Spleen (tissue), 11 donors: ENCODE measurements around the gene ING2. TPM values are rescaled to one million over a fixed set of nuclear protein-coding genes. Genes with fewer than 3 reads are reported as not detected.

Experiments used
- DNase-seq: peaks from one replicate; pipeline ENCODE4 v3.0.0-alpha.2; 2020
- H3K27ac ChIP-seq, 8 donors: fragments of 200-600 bp; sonication (generic) in 7 of 8; 1 replicate in 4 of 8; 2 replicates in 4 of 8; pipeline versions ENCODE4 v1.5.0 to v1.8.0; 2016 to 2021; ENCODE audit warnings: inconsistent platforms in 4 of 8, mild to moderate bottlenecking in 4 of 8, moderate library complexity in 1 of 8
- H3K27me3 ChIP-seq, 7 donors: fragments of 200-600 bp; sonication (generic) in 6 of 7; replicated peaks in 1 of 7; 1 replicate in 4 of 7; 2 replicates in 3 of 7; pipeline versions ENCODE4 v1.5.0 to v1.8.0; 2016 to 2021; ENCODE audit warnings: inconsistent platforms in 3 of 7, mild to moderate bottlenecking in 1 of 7
- H3K36me3 ChIP-seq, 6 donors: fragments of 200-600 bp; sonication (generic) in 5 of 6; 1 replicate in 4 of 6; 2 replicates in 2 of 6; pipeline versions ENCODE4 v1.5.0 to v1.8.0; 2016 to 2021; ENCODE audit warnings: inconsistent platforms in 2 of 6
- H3K4me1 ChIP-seq, 6 donors: fragments of 200-600 bp; sonication (generic) in 5 of 6; 1 replicate in 3 of 6; 2 replicates in 3 of 6; pipeline versions ENCODE4 v1.5.0 to v1.8.0; 2016 to 2021; ENCODE audit warnings: inconsistent platforms in 3 of 6
- H3K4me3 ChIP-seq, 8 donors: fragments of 200-600 bp; sonication (generic) in 7 of 8; 1 replicate in 4 of 8; 2 replicates in 4 of 8; pipeline versions ENCODE4 v1.5.0 to v1.8.0; 2016 to 2021; ENCODE audit warnings: inconsistent platforms in 4 of 8, mild to moderate bottlenecking in 4 of 8, moderate library complexity in 2 of 8
- H3K9me3 ChIP-seq, 8 donors: fragments of 200-600 bp; sonication (generic) in 7 of 8; 1 replicate in 4 of 8; 2 replicates in 4 of 8; pipeline versions ENCODE4 v1.5.0 to v1.8.0; 2016 to 2021; ENCODE audit warnings: inconsistent platforms in 4 of 8
- POLR2A ChIP-seq, 3 donors: fragments of 450-650 bp; IDR thresholded peaks; one replicate each; pipeline ENCODE4 v1.5.1; 2017; ENCODE audit warnings: antibody characterized with exemption in 3 of 3, mild to moderate bottlenecking in 1 of 3
- POLR2AphosphoS5 ChIP-seq, 3 donors: sonication (generic); formaldehyde crosslinking; IDR thresholded peaks; one replicate each; pipeline ENCODE4 v1.5.1; 2017; ENCODE audit warnings: antibody characterized with exemption in 3 of 3
- WGBS, 5 donors: extraction: QIAGEN DNeasy Blood & Tissue Kit in 3 of 5; methylation state at CpG; one replicate each; pipeline versions ENCODE4 v1.1.5 to v1.1.7; 2013 to 2018; 5-methylcytosine and 5-hydroxymethylcytosine counted together
- intact Hi-C: fragments of 100-400 bp; cut with DNase I; formaldehyde crosslinking; loops from one replicate; pipeline ENCODE4 v1.15.0; 2023; ENCODE audit warnings: low total_unique reads
- polyA plus RNA-seq, 3 donors: library from polyadenylated mRNA; stranded (reverse); fragments of 200-250 nt; gene quantifications; one replicate each; pipeline ENCODE4 v1.2.1, GENCODE V29; 2013
- total RNA-seq, 7 donors: library from RNA; depleted of rRNA in 3 of 7; stranded (reverse); fragments of >200 nt in 3 of 7; fragmentation: NEBNext Ultra II Directional in 4 of 7; extraction: Animal tissue kit (Norgen Biotek cat#: 25700) in 4 of 7; gene quantifications; one replicate each; pipeline versions ENCODE4 v1.1.0 to v1.2.1, GENCODE V29; 2016 to 2021
- TF ChIP-seq, protein P1 (sequence below), 11 experiments: fragments of 200-600 bp in 7 of 11; fragments of 450-650 bp in 4 of 11; sonication (generic) in 4 of 11; IDR thresholded peaks in 8 of 11; conservative IDR thresholded peaks in 3 of 11; 1 replicate in 7 of 11; 2 replicates in 4 of 11; pipeline versions ENCODE4 v1.4.0 to v1.8.0; 2016 to 2021; ENCODE audit warnings: antibody characterized with exemption in 11 of 11, inconsistent platforms in 4 of 11, mild to moderate bottlenecking in 1 of 11
- donor health status: healthy with polysubstance abuse.
- donor health status: DM: no; HTN: no; CAD: no; lungs with moderate emphysema.
- donor health status: DM: no; HTN: no; CAD: no.
- donor health status: Bipolar disorder and iron deficiency.
- donor health status: healthy.
- donor health status: DM: no; HTN: no; CAD: no.
- donor health status: DM: yes; HTN: yes; CAD: no.

ING2 gene
- total and polyA plus RNA-seq, 10 donors, result 4.2 to 21.7 (median 10.0) TPM

DNA sequence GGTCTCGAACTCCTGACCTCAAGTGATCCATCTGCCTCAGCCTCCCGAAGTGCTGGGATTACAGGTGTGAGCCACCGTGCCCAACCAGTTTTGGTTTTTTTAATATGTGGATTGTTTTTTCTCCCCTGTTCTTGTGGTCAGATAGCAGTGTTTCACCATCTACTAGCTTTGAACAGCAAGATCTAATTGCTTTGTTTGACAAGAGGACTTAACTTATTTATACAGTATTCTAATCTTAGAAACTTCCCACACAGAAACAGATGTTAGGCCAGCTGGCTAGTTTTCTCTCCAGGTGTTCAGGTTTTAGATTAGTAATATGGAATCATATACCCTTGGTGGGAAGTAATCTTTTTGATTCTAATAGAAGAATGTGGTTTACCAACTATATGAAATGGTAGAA lies 12.9 kb downstream of the ING2 start:
- no peaks in the 10 kb centered on the region for H3K9me3 ChIP-seq
- WGBS, 5 donors, result 67 to 91% (median 82%) methylated on average over 3 of the region's 3 CpGs
- TF ChIP-seq POLR2A (IDR thresholded peaks at IDR 0.05), result no peak
- H3K4me3 ChIP-seq, result no peak overlapping the region
- DNase-seq, result no peak
- peaks cover 0 to 2% (median 0%) of the 10 kb centered on the region in 6 donors for H3K36me3 ChIP-seq
- H3K27me3 ChIP-seq, result no peaks in the 10 kb centered on the region
- intact Hi-C loops, result no loop called here
- H3K4me1 ChIP-seq, result peaks cover 0 to 2% (median 0%) of the 10 kb centered on the region in 6 donors
- no peak overlapping the region for H3K27ac ChIP-seq

DNA sequence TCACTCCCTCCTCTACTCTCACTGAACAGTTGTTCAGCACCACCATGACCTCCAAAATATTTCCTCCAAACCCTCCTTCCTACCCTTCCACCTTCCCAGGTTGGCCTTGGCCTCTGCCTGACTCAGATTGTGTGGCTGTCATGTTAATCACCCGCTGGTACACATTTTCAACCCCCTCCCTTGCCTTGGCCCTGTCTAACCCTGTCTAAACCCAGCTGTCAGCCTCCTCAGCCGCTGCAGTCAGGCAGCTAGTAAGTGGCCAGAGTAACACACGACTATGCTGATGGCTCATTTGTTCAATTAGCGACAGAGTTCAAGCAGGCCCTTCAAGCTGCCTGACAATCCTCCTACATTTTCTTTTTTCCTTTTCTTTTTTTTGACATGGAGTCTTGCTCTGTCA lies 18.0 kb downstream of the ING2 start:
- H3K27me3 ChIP-seq, result no peaks in the 10 kb centered on the region
- no peaks in the 10 kb centered on the region for H3K9me3 ChIP-seq
- no peak for DNase-seq
- 51 to 74% (median 71%) methylated on average over 4 of the region's 4 CpGs for WGBS, 5 donors
- peaks cover 0 to 4% (median 0%) of the 10 kb centered on the region in 6 donors for H3K4me1 ChIP-seq
- no peak overlapping the region for H3K4me3 ChIP-seq
- intact Hi-C loops, result no loop called here
- H3K36me3 ChIP-seq, result no peaks in the 10 kb centered on the region
- H3K27ac ChIP-seq, result no peak overlapping the region
- TF ChIP-seq, protein P1, sequence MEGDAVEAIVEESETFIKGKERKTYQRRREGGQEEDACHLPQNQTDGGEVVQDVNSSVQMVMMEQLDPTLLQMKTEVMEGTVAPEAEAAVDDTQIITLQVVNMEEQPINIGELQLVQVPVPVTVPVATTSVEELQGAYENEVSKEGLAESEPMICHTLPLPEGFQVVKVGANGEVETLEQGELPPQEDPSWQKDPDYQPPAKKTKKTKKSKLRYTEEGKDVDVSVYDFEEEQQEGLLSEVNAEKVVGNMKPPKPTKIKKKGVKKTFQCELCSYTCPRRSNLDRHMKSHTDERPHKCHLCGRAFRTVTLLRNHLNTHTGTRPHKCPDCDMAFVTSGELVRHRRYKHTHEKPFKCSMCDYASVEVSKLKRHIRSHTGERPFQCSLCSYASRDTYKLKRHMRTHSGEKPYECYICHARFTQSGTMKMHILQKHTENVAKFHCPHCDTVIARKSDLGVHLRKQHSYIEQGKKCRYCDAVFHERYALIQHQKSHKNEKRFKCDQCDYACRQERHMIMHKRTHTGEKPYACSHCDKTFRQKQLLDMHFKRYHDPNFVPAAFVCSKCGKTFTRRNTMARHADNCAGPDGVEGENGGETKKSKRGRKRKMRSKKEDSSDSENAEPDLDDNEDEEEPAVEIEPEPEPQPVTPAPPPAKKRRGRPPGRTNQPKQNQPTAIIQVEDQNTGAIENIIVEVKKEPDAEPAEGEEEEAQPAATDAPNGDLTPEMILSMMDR (IDR thresholded peaks at IDR 0.05 in 8 of 11, conservative IDR thresholded peaks at IDR 0.05 in 3 of 11), result no peak
- TF ChIP-seq POLR2AphosphoS5 (IDR thresholded peaks at IDR 0.05) (no peak), POLR2A (IDR thresholded peaks at IDR 0.05) (no peak)

DNA sequence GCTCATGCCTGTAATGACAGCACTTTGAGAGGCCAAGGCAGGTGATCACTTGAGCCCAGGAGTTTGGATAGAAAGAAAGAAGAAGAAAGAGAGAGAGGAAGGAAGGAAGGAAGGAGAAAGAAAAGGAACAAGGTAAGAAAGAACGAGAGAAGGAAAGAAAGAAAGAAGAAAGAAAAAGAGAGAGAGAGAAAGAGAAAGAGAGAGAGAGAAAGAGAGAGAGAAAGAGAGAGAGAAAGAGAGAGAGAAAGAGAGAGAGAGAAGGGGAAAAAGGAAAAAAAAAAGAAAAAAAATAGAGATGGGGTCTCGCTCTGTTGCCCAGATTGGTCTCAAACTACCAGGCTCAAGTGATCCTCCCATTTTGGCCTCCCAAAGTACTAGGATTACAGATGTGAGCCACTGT lies 22.5 kb downstream of the ING2 start:
- no peak for TF ChIP-seq POLR2A (IDR thresholded peaks at IDR 0.05)
- TF ChIP-seq, protein P1 (IDR thresholded peaks at IDR 0.05 in 8 of 11, conservative IDR thresholded peaks at IDR 0.05 in 3 of 11), result no peak
- TF ChIP-seq POLR2AphosphoS5 (IDR thresholded peaks at IDR 0.05), result no peak
- 46 to 71% (median 48%) methylated on average over 2 of the region's 2 CpGs for WGBS, 5 donors
- Histone ChIP-seq H3K4me1 (peaks cover 0 to 4% (median 0%) of the 10 kb centered on the region in 6 donors), H3K27me3 (peaks cover 0 to 14% (median 0%) of the 10 kb centered on the region in 7 donors), H3K36me3 (no peaks in the 10 kb centered on the region), H3K9me3 (no peaks in the 10 kb centered on the region), H3K27ac (no peak overlapping the region), H3K4me3 (no peak overlapping the region)
- DNase-seq, result no peak
- intact Hi-C loops, result no loop called here

DNA sequence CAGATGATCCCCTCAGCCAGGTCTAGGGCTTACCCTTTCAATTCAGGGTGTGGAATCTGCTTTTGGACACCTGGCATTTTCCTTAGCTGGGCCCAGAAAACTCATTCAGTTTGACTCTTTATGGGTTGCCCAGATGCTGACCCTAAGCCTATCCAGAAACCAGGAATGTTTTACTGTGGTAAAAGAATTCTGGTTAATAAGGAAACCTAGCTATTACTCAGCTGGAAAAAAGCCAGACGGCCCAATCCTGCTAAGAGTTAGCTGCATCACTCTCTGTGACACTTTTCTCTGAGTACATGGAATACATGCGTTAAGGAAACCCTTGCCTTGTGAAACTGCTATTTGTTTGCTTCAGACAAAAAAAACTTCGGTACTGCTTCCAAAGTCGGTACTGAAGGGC lies 28.0 kb downstream of the ING2 start:
- DNase-seq, result no peak
- TF ChIP-seq, protein P1 (IDR thresholded peaks at IDR 0.05 in 8 of 11, conservative IDR thresholded peaks at IDR 0.05 in 3 of 11), result no peak
- TF ChIP-seq POLR2AphosphoS5 (IDR thresholded peaks at IDR 0.05) (no peak), POLR2A (IDR thresholded peaks at IDR 0.05) (no peak)
- H3K36me3 ChIP-seq, result no peaks in the 10 kb centered on the region
- no peaks in the 10 kb centered on the region for H3K4me1 ChIP-seq
- H3K4me3 ChIP-seq, result no peak overlapping the region
- WGBS, 5 donors, result 64 to 73% (median 70%) methylated on average over 4 of the region's 4 CpGs
- peaks cover 0 to 36% (median 0%) of the 10 kb centered on the region in 7 donors for H3K27me3 ChIP-seq
- H3K9me3 ChIP-seq, result no peaks in the 10 kb centered on the region
- intact Hi-C loops, result no loop called here
- H3K27ac ChIP-seq, result no peak overlapping the region

DNA sequence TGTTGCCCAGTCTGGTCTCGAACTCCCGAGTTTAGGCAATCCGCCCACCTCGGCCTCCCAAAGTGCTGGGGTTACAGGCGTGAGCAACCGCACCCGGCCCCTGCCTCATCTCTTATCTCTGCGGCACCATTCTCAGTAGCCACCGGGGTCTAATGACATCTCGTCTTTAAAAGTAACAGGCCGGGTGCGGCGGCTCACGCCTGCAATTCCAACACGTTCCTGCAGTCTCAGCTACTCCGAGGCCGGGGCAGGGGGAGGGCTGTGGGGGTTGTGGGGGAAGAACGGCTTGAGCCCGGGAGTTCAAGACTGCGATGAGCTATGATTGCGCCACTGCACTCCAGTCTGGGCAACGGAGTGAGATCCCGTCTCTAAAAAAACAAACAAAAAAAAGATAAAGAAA lies 28.8 kb downstream of the ING2 start:
- Histone ChIP-seq H3K27ac (no peak overlapping the region), H3K9me3 (no peaks in the 10 kb centered on the region), H3K4me1 (no peaks in the 10 kb centered on the region), H3K27me3 (peaks cover 0 to 44% (median 0%) of the 10 kb centered on the region in 7 donors), H3K4me3 (no peak overlapping the region), H3K36me3 (no peaks in the 10 kb centered on the region)
- WGBS, 5 donors, result 63 to 74% (median 66%) methylated on average over 23 of the region's 23 CpGs
- TF ChIP-seq POLR2A (IDR thresholded peaks at IDR 0.05) (no peak), POLR2AphosphoS5 (IDR thresholded peaks at IDR 0.05) (no peak)
- TF ChIP-seq, protein P1 (IDR thresholded peaks at IDR 0.05 in 8 of 11, conservative IDR thresholded peaks at IDR 0.05 in 3 of 11), result no peak
- DNase-seq, result no peak
- intact Hi-C loops, result no loop called here
